CD8-positive, alpha-beta memory T cell (primary cell): Measurements from ENCODE around the gene NFIX. TPM values are rescaled to one million over a fixed set of nuclear protein-coding genes. Genes with fewer than 3 reads are reported as not detected.

Experiments used
- CTCF ChIA-PET: fragments of 350-600 bp; sonication (Branson Sonifier 250); formaldehyde crosslinking; loops from one replicate; lab custom pipeline; 2021; ENCODE audit warnings: antibody characterized with exemption; lab: Charles Lee
- POLR2A ChIA-PET: fragments of 350-600 bp; sonication (Branson Sonifier 250); formaldehyde crosslinking; loops from one replicate; lab custom pipeline; 2021; ENCODE audit warnings: antibody characterized with exemption; lab: Charles Lee
- DNase-seq, 5 donors: peaks; one replicate each; pipeline versions ENCODE4 v3.0.0 to v3.0.0-alpha.2; 2020 to 2022; ENCODE audit warnings: mixed read lengths in 1 of 5
- H3K27ac ChIP-seq: one replicate; pipeline ENCODE4 v1.7.0; 2013; ENCODE audit warnings: low read depth, mild to moderate bottlenecking, low read length, moderate library complexity
- H3K27me3 ChIP-seq: 2 replicates; pipeline ENCODE4 v1.7.0; 2013; ENCODE audit warnings: low read length, mild to moderate bottlenecking; ENCODE audit not compliant: insufficient read depth, poor library complexity, severe bottlenecking
- H3K36me3 ChIP-seq: 2 replicates; pipeline ENCODE4 v1.7.0; 2013; ENCODE audit warnings: mild to moderate bottlenecking, low read length, moderate library complexity; ENCODE audit not compliant: insufficient read depth
- H3K4me1 ChIP-seq: 2 replicates; pipeline ENCODE4 v1.7.0; 2013; ENCODE audit warnings: mild to moderate bottlenecking, low read length, moderate library complexity; ENCODE audit not compliant: insufficient read depth
- H3K4me3 ChIP-seq: 2 replicates; pipeline ENCODE4 v1.7.0; 2013; ENCODE audit warnings: mild to moderate bottlenecking, low read length
- H3K9me3 ChIP-seq: 2 replicates; pipeline ENCODE4 v1.7.0; 2013; ENCODE audit warnings: mild to moderate bottlenecking, low read length
- H3K27ac Mint-ChIP-seq, 8 donors: one replicate each; pipeline ENCODE4 v1.8.0; 2020 to 2021; ENCODE audit warnings: mixed read lengths in 8 of 8, mild to moderate bottlenecking in 6 of 8, inconsistent platforms in 3 of 8, moderate library complexity in 3 of 8
- H3K27me3 Mint-ChIP-seq, 2 donors: one replicate each; pipeline ENCODE4 v1.8.0; 2020 to 2021; ENCODE audit warnings: mixed read lengths in 2 of 2, mild to moderate bottlenecking in 1 of 2, moderate library complexity in 1 of 2
- H3K36me3 Mint-ChIP-seq, 3 donors: one replicate each; pipeline ENCODE4 v1.8.0; 2020 to 2021; ENCODE audit warnings: mixed read lengths in 3 of 3, inconsistent platforms in 1 of 3, mild to moderate bottlenecking in 1 of 3
- H3K4me1 Mint-ChIP-seq, 3 donors: one replicate each; pipeline ENCODE4 v1.8.0; 2020 to 2021; ENCODE audit warnings: mixed read lengths in 3 of 3, inconsistent platforms in 1 of 3, mild to moderate bottlenecking in 1 of 3
- H3K4me3 Mint-ChIP-seq, 7 donors: one replicate each; pipeline ENCODE4 v1.8.0; 2020 to 2021; ENCODE audit warnings: mixed read lengths in 7 of 7, mild to moderate bottlenecking in 6 of 7, moderate library complexity in 4 of 7, inconsistent platforms in 2 of 7
- H3K9me3 Mint-ChIP-seq, 5 donors: one replicate each; pipeline ENCODE4 v1.8.0; 2020 to 2022; ENCODE audit warnings: mixed read lengths in 5 of 5, mild to moderate bottlenecking in 3 of 5, moderate library complexity in 2 of 5, inconsistent platforms in 1 of 5
- polyA plus RNA-seq: library from polyadenylated mRNA; unstranded; fragments of 300-500 nt; fragmentation: Illumina TruSeq; gene quantifications from one replicate; pipeline ENCODE4 v1.2.3, GENCODE V29; 2021
- total RNA-seq, 2 experiments: library from RNA; stranded (reverse); gene quantifications; one replicate each; pipeline ENCODE4 v1.2.3, GENCODE V29; 2021

The NFIX gene
- total and polyA plus RNA-seq, 3 experiments from 2014 or later, result 0.94 to 2.8 (median 2.3) TPM

DNA sequence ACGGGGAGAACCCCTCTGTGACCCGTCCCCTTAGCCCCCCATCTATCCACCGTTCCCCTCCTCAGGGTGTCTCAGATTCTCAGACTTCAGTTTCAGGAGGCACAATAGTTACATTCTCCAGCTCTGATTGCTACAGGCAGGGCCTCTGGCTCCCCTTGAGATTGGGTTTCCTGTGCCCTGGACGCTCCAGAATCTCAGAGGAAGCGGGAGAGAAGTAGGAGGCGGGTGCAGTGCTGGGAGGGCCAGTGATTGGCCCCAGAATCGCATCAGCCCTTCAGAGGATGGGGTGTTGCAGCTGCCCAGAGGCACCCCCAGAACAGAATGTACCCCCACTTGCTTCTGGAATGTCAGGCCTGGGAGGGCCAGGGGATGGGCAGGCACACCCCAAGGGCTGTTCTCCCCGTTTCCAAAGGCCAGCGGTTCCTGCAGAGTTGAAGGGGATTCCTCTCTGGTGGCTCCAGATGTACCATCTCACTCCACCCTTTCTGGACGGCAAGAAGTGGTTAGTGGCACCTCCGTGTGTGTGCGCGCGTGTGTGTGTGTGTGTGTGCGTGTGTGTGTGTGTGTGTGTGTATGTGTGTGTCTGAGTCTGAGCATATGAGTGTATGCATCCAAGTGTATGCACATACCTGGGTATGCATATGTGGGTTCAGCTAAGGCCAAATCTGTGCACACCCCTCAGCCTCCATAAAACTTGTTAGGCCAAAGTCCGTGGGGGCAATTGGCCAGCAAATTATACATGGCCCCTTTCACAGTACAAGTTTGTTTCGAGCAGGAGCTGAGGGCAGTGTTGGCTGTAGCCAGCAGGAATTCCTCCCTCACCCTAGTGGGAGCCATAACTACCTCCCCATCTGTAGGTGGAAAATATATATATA is 71.9 kb downstream of the NFIX start:
- Histone ChIP-seq H3K4me3 (no peak overlapping the region), H3K27me3 (no peaks in the 10 kb centered on the region), H3K36me3 (no peaks in the 10 kb centered on the region), H3K27ac (no peak overlapping the region), H3K4me1 (no peaks in the 10 kb centered on the region), H3K9me3 (no peaks in the 10 kb centered on the region)
- POLR2A ChIA-PET, result no interaction called here
- peaks cover 12 to 24% of the 10 kb centered on the region in 2 donors for H3K27me3 Mint-ChIP-seq
- H3K4me1 Mint-ChIP-seq, result no peaks in the 10 kb centered on the region
- no peak overlapping the region for H3K4me3 Mint-ChIP-seq
- no peaks in the 10 kb centered on the region for H3K9me3 Mint-ChIP-seq
- H3K27ac Mint-ChIP-seq, result peak overlapping the region in 1 of 8 donors; percentile 42
- CTCF ChIA-PET, result interaction anchor here (1.2 kb wide), 1 partner anchor 101 kb away, joined by 3 read pairs; no protein-coding TSS in a partner anchor
- DNase-seq, result no peak
- no peaks in the 10 kb centered on the region for H3K36me3 Mint-ChIP-seq

DNA sequence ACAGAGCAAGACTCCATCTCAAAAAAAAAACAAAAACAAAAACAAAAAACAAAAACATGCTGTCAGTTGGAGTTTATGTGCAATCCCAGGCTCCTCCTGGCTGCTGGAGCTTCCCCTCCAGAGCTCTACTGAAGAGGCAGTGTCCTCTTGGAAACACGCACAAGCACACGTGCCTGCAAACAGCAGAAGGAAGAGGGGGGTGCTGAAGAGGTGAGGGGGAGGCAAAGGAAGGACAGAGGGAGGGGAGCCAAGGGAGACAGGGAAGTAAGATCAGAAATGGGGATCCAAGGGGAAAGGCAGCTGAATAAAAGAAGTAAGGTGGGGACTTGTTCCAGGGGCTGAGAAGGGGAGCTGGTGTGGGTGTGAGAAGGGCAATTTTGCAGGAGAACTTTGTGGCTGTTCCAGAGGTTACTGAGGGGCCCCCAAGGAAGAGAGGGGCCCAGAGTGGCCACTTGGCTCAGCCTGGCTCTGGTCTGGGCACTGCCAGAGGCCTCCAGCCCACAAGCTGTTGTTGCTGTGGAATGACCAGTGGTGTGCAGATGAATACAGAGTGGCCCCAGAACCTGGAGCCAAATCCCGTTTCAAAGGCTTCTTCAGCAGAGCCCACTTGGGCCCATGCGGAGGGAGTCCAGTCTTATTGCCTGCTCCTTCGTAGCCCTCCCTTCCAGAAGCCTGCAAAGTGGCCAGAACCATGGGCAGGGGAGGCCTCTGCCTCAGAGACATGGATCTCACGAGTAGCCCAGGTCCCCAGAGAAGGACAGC is 73.0 kb downstream of the NFIX start:
- DNase-seq, result no peak
- Mint-ChIP-seq H3K4me1 (no peaks in the 10 kb centered on the region), H3K4me3 (no peak overlapping the region), H3K27ac (peak overlapping the region in 1 of 8 donors; percentile 33), H3K36me3 (no peaks in the 10 kb centered on the region), H3K9me3 (no peaks in the 10 kb centered on the region), H3K27me3 (peaks cover 6 to 14% of the 10 kb centered on the region in 2 donors)
- ChIA-PET POLR2A (no interaction called here), CTCF (no interaction called here)
- Histone ChIP-seq H3K27ac (peak overlapping the region; percentile 69), H3K36me3 (no peaks in the 10 kb centered on the region), H3K27me3 (no peaks in the 10 kb centered on the region), H3K9me3 (no peaks in the 10 kb centered on the region), H3K4me1 (no peaks in the 10 kb centered on the region), H3K4me3 (no peak overlapping the region)

DNA sequence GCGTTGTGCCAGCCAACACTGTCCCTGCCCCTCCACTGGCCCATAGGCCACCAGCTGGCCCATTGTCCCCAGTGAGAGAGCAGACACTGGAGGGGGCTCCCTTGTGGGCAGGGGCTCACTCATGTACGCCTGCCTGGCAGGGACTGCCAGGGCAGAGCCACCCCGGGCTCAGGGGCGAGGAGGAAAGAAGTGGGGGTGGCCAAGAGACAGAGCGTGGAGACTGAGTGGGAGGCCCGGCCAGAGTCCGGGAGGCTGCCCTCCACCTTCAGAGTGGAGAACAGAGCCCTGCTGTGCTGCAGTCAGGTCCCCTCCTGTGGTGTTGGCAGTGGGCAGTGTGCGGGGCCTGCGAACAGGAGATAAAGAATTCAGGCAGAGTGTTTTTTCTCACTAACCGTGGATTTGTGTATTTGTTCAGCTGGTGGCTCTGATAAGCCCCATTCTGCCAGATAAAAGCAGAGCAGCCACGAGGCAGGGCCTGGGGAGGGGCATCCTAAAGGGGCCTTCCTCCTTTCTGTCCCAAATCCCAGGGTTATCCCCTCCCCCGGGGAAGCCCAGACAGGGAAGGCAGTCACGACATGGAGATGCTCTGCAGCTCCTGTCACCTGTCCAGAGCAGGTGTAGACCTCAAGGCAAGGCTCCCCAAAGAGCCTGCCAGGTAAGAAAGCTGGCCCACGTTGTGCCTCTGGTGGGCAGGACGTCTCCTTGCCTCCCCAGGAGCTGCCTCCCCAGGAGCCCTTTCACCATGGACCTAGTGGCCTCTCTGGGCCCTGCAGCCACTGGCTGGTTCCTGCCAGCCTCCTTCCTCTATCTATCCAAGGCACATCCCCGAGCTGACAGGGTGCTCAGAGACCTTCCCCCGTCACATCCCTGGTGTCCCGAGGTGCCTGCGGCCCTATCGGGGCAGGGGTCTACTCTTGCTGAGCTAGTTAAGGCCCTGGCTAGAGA is 74.4 kb downstream of the NFIX start:
- no peak overlapping the region for H3K4me3 ChIP-seq
- peaks cover 5 to 6% of the 10 kb centered on the region in 2 donors for H3K27me3 Mint-ChIP-seq
- H3K27me3 ChIP-seq, result no peaks in the 10 kb centered on the region
- ChIA-PET CTCF (interaction anchor here (0.9 to 3.5 kb wide), 3 partner anchors 8 to 104 kb away, joined by 3 to 18 read pairs (median 3); no protein-coding TSS in a partner anchor), POLR2A (no interaction called here)
- no peaks in the 10 kb centered on the region for H3K9me3 Mint-ChIP-seq
- no peak for DNase-seq
- peak overlapping the region; percentile 69 for H3K27ac ChIP-seq
- no peak overlapping the region for H3K4me3 Mint-ChIP-seq
- H3K4me1 Mint-ChIP-seq, result no peaks in the 10 kb centered on the region
- no peak overlapping the region for H3K27ac Mint-ChIP-seq
- no peaks in the 10 kb centered on the region for H3K4me1 ChIP-seq
- H3K36me3 Mint-ChIP-seq, result no peaks in the 10 kb centered on the region
- no peaks in the 10 kb centered on the region for H3K9me3 ChIP-seq
- H3K36me3 ChIP-seq, result no peaks in the 10 kb centered on the region

GRCh38 chr19:13070425-13071140 is 75.3 kb downstream of the NFIX start:
- no peaks in the 10 kb centered on the region for H3K4me1 Mint-ChIP-seq
- no peak overlapping the region for H3K27ac Mint-ChIP-seq
- ChIA-PET CTCF (interaction anchor here (0.9 to 3.5 kb wide), 4 partner anchors 9 to 105 kb away, joined by 3 to 18 read pairs (median 3); no protein-coding TSS in a partner anchor), POLR2A (no interaction called here)
- H3K9me3 Mint-ChIP-seq, result no peaks in the 10 kb centered on the region
- no peak overlapping the region for H3K4me3 Mint-ChIP-seq
- H3K36me3 ChIP-seq, result no peaks in the 10 kb centered on the region
- no peak overlapping the region for H3K4me3 ChIP-seq
- no peaks in the 10 kb centered on the region for H3K36me3 Mint-ChIP-seq
- DNase-seq, result no peak
- no peaks in the 10 kb centered on the region for H3K27me3 ChIP-seq
- no peak overlapping the region for H3K27ac ChIP-seq
- peaks cover 4 to 5% of the 10 kb centered on the region in 2 donors for H3K27me3 Mint-ChIP-seq
- H3K4me1 ChIP-seq, result no peaks in the 10 kb centered on the region
- H3K9me3 ChIP-seq, result no peaks in the 10 kb centered on the region

DNA sequence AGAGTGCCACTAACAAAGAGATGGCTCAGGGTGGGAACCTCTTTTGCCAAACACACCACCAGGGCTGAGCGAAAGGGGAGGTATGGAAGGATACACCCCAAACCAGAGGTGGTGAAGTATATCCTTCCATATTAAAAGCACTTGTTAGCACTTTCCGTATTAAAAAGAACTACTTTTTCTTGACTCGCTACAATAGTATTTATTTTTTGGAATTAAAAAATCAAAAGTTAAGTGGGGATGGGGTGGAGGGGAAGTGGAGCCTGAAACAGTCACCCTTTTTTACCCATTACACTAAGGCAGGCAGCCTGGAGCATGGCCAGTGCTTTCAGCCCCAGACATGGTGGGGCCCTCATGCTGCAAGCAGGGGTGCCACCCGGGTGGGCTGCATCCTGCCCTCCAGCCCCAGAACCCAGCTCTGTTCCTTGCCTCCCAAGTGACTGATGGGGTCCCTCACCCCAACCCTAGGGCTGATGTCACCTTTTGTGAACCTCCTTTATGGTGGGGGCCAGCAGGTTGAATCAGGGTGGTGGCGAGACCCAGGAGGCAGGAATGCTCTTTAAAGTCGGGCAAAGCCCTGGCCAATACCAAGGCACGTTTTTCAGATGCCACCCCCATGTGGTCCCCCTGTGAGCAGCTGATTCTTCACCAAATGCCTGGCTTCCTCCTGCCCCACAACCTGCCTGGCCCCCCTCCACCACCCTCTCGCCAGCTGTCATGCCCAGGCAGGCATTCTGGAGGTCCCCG is 76.3 kb downstream of the NFIX start:
- ChIA-PET CTCF (interaction anchor here (1.2 to 3.5 kb wide), 3 partner anchors 10 to 94 kb away, joined by 3 to 18 read pairs (median 3); no protein-coding TSS in a partner anchor), POLR2A (no interaction called here)
- no peaks in the 10 kb centered on the region for H3K27me3 ChIP-seq
- no peak for DNase-seq
- no peaks in the 10 kb centered on the region for H3K4me1 ChIP-seq
- Mint-ChIP-seq H3K4me1 (no peaks in the 10 kb centered on the region), H3K4me3 (no peak overlapping the region), H3K9me3 (no peaks in the 10 kb centered on the region), H3K27me3 (peaks cover 4 to 5% of the 10 kb centered on the region in 2 donors), H3K27ac (no peak overlapping the region), H3K36me3 (no peaks in the 10 kb centered on the region)
- no peak overlapping the region for H3K4me3 ChIP-seq
- H3K36me3 ChIP-seq, result no peaks in the 10 kb centered on the region
- no peaks in the 10 kb centered on the region for H3K9me3 ChIP-seq
- H3K27ac ChIP-seq, result no peak overlapping the region

DNA sequence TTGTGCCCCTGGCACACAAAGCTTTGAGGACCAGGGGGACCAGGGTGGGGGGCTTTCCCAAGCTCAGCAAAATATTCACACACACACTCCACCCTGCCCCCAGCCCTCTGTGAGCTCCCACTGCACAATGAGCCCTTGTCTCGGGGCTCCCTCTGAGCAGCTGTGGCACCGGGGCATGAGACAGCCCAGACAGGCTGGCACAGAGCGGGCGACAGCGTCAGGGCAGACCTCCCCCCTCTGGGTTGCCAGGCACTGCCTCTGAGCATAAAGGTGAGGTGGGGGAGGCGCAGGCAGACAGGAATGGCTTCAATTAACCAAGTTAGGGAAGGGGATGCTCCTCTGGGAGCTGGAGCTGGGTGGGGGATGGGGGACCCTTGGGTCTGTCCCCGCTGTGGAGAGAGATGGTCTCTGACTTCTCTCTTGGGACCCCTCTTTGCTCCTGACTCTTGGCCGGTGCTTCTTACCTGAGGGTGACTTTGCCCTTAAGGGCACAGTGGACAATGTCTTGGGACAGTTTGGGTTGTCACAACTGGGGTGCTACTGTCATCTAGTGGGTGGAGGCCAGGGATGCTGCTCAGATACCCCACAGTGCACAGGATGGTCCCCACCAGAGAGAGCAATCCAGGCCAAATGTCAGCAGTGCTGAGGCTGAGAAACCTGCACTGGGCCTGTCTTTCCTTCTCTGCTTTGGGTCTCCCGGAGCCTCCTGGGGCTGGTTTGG is 77.1 kb downstream of the NFIX start:
- H3K27ac ChIP-seq, result no peak overlapping the region
- H3K27me3 ChIP-seq, result no peaks in the 10 kb centered on the region
- Mint-ChIP-seq H3K9me3 (no peaks in the 10 kb centered on the region), H3K27me3 (peaks cover 4 to 5% of the 10 kb centered on the region in 2 donors), H3K4me1 (no peaks in the 10 kb centered on the region), H3K4me3 (no peak overlapping the region), H3K27ac (no peak overlapping the region), H3K36me3 (no peaks in the 10 kb centered on the region)
- H3K36me3 ChIP-seq, result no peaks in the 10 kb centered on the region
- DNase-seq, result no peak
- H3K9me3 ChIP-seq, result no peaks in the 10 kb centered on the region
- no peak overlapping the region for H3K4me3 ChIP-seq
- ChIA-PET CTCF (interaction anchor here (1.3 to 3.5 kb wide), 3 partner anchors 11 to 107 kb away, joined by 3 to 18 read pairs (median 8); no protein-coding TSS in a partner anchor), POLR2A (no interaction called here)
- no peaks in the 10 kb centered on the region for H3K4me1 ChIP-seq
